Measurements from ENCODE around the gene EPN1. TPM values are rescaled to one million over a fixed set of nuclear protein-coding genes. Genes with fewer than 3 reads are reported as not detected.
"Not testable (repeated sequence)": the region's sequence is repeated elsewhere in the genome, so short reads cannot be mapped to it uniquely, and the experiment has no call there.

The EPN1 gene
- polyA plus RNA-seq, 1 donor (not counting 4 experiments of a cell fraction or from before 2014, with no cell fraction given) = 23.3 TPM

DNA sequence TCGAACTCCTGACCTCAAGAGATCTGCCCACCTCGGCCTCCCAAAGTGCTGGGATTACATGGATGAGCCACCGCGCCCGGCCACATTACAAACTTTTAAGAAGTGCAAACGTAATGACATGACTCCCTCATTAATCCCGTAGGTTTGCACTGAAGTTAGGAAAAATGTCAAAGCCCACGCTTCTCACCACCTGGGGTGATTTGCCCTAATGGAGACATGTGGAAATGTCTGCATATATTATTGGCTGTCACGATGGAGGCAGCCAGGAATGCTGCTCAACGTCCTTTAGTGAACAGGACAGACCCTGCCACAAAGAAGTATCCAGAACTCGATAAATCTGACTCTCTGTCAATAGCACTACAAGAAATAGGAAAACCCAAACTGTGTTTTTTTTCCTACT, 42.2 kb downstream of the EPN1 start:
- H3K4me2 ChIP-seq (ENCODE audit: control insufficient read depth, extremely low read depth, insufficient read depth, low read depth, low read length) = no peak overlapping the region
- H3K9me3 ChIP-seq (ENCODE audit: control insufficient read depth, low read depth, low read length) = peaks cover 1% of the 10 kb centered on the region
- TF ChIP-seq CTCF (optimal IDR thresholded peaks at IDR 0.05 in 1 of 3, IDR thresholded peaks at IDR 0.05 in 1 of 3, conservative IDR thresholded peaks at IDR 0.05 in 1 of 3; ENCODE audit: extremely low read depth in 1 of 3, insufficient read depth in 2 of 3, low read length in 3 of 3) (no peak), EZH2 (IDR thresholded peaks at IDR 0.05; ENCODE audit: low read length) (no peak)
- dilution Hi-C loops (cut with MboI; ENCODE audit: extremely low pct_ligation_motif_present, low sequenced_read_pairs) = no loop called here
- H3K36me3 ChIP-seq (ENCODE audit: control insufficient read depth in 2 of 2, extremely low read depth in 1 of 2, insufficient read depth in 2 of 2, low read length in 2 of 2) = no peaks in the 10 kb centered on the region
- H3K4me3 ChIP-seq (ENCODE audit: control insufficient read depth in 2 of 3, extremely low read depth in 1 of 3, insufficient read depth in 2 of 3, low read depth in 1 of 3, low read length in 3 of 3) = no peak overlapping the region
- no peak overlapping the region for H3K9ac ChIP-seq (ENCODE audit: control insufficient read depth, extremely low read depth, insufficient read depth, low read length)
- DNase-seq (ENCODE audit: low read depth, low spot score) (no peak), FAIRE-seq (no peak)
- no peak overlapping the region for H3K27ac ChIP-seq (ENCODE audit: control insufficient read depth, insufficient read depth, low read length)
- no peaks in the 10 kb centered on the region for H4K20me1 ChIP-seq (ENCODE audit: control insufficient read depth, extremely low read depth, insufficient read depth, low read length)
- no peaks in the 10 kb centered on the region for H3K9me1 ChIP-seq (ENCODE audit: control insufficient read depth, extremely low read depth, insufficient read depth, low read length)
- no peaks in the 10 kb centered on the region for H3K79me2 ChIP-seq (ENCODE audit: control insufficient read depth, insufficient read depth, low read length)
- H3K27me3 ChIP-seq (ENCODE audit: control insufficient read depth, extremely low read depth, insufficient read depth, low read length) = no peaks in the 10 kb centered on the region
- H3K4me1 ChIP-seq (ENCODE audit: control insufficient read depth, extremely low read depth, insufficient read depth, low read length) = no peaks in the 10 kb centered on the region
- no peak overlapping the region for H2AFZ ChIP-seq (ENCODE audit: control insufficient read depth, low read length)

DNA sequence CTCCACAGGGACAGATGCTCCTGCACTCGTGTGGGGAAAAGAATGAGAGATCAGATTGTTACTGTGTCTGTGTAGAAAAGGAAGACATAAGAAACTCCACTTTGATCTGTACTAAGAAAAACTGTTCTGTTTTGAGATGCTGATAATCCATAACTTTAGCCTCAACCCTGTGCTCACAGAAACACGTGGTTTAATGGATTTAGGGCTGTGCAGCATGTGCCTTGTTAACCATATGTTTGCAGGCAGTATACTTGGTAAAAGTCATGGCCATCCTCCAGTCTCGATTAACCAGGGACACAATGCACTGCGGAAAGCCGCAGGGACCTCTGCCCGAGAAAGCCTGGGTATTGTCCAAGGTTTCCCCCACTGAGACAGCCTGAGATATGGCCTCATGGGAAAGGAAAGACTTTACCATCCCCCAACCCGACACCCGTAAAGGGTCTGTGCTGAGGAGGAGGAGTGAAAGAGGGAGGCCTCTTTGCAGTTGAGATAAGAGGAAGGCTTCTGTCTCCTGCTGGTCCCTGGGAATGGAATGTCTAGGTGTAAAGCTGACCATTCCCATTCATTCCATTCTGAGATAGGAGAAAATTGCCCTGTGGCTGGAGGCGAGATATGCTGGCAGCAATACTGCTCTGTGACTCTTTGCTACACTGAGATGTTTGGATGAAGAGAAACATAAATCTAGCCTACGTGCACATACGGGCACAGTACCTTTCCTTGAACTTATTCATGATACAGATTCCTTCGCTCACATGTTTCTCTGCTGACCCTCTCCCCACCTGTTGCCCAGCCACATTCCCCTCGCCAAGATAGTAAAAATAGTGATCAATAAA, 43.1 kb downstream of the EPN1 start:
- H3K4me3 ChIP-seq (ENCODE audit: control insufficient read depth in 2 of 3, extremely low read depth in 1 of 3, insufficient read depth in 2 of 3, low read depth in 1 of 3, low read length in 3 of 3); DNase-seq (ENCODE audit: low read depth, low spot score); H3K27ac ChIP-seq (ENCODE audit: control insufficient read depth, insufficient read depth, low read length): not testable (repeated sequence)

More for the DNA sequence above, 43.1 kb downstream of the EPN1 start:
- H3K36me3 ChIP-seq (ENCODE audit: control insufficient read depth in 2 of 2, extremely low read depth in 1 of 2, insufficient read depth in 2 of 2, low read length in 2 of 2); dilution Hi-C loops (cut with MboI; ENCODE audit: extremely low pct_ligation_motif_present, low sequenced_read_pairs); H3K9me3 ChIP-seq (ENCODE audit: control insufficient read depth, low read depth, low read length); H3K4me1 ChIP-seq (ENCODE audit: control insufficient read depth, extremely low read depth, insufficient read depth, low read length); H3K27me3 ChIP-seq (ENCODE audit: control insufficient read depth, extremely low read depth, insufficient read depth, low read length); H3K4me2 ChIP-seq (ENCODE audit: control insufficient read depth, extremely low read depth, insufficient read depth, low read depth, low read length); H2AFZ ChIP-seq (ENCODE audit: control insufficient read depth, low read length); H3K9me1 ChIP-seq (ENCODE audit: control insufficient read depth, extremely low read depth, insufficient read depth, low read length); H3K79me2 ChIP-seq (ENCODE audit: control insufficient read depth, insufficient read depth, low read length); H3K9ac ChIP-seq (ENCODE audit: control insufficient read depth, extremely low read depth, insufficient read depth, low read length); FAIRE-seq; H4K20me1 ChIP-seq (ENCODE audit: control insufficient read depth, extremely low read depth, insufficient read depth, low read length): not testable (repeated sequence)
